Measurements from ENCODE around the gene PRDM11. TPM values are rescaled to one million over a fixed set of nuclear protein-coding genes. Genes with fewer than 3 reads are reported as not detected.

PRDM11 gene
- polyA plus RNA-seq, 2 donors: 2.5 to 2.6 TPM

GRCh38 chr11:45147891-45148675, 1.6 kb downstream of the PRDM11 start:
- peak overlapping the region; percentile 70 to 72 for H3K4me3 ChIP-seq (ENCODE audit: low read depth in 1 of 2, low read length in 2 of 2)

GRCh38 chr11:45149483-45150056, 3.1 kb downstream of the PRDM11 start:
- H3K27me3 ChIP-seq (ENCODE audit: control insufficient read depth in 1 of 2, insufficient read depth in 2 of 2, low read length in 2 of 2): no peaks in the 10 kb centered on the region
- no peak overlapping the region for H3K4me3 ChIP-seq (ENCODE audit: low read depth in 1 of 2, low read length in 2 of 2)
- no peaks in the 10 kb centered on the region for H3K9me3 ChIP-seq (ENCODE audit: control insufficient read depth in 2 of 2, insufficient read depth in 1 of 2, low read depth in 1 of 2, low read length in 1 of 2)
- H3K36me3 ChIP-seq (ENCODE audit: control insufficient read depth in 2 of 2, insufficient read depth in 2 of 2, low read length in 1 of 2): no peaks in the 10 kb centered on the region
- peaks cover 0 to 3% of the 10 kb centered on the region in 2 donors for H3K4me1 ChIP-seq (ENCODE audit: control insufficient read depth in 2 of 2, insufficient read depth in 2 of 2, low read length in 1 of 2)
- no peak overlapping the region for H3K27ac ChIP-seq (ENCODE audit: low read depth in 2 of 2, low read length in 1 of 2)
- 86 to 87% methylated on average over 8 of the region's 8 CpGs for WGBS, 2 donors

More at GRCh38 chr11:45147891-45148675, 1.6 kb downstream of the PRDM11 start:
- WGBS, 2 donors: 68 to 70% methylated on average over 12 of the region's 12 CpGs
- Histone ChIP-seq H3K9me3 (ENCODE audit: control insufficient read depth in 2 of 2, insufficient read depth in 1 of 2, low read depth in 1 of 2, low read length in 1 of 2) (no peaks in the 10 kb centered on the region), H3K27ac (ENCODE audit: low read depth in 2 of 2, low read length in 1 of 2) (peak overlapping the region in 1 of 2 donors; percentile 93), H3K36me3 (ENCODE audit: control insufficient read depth in 2 of 2, insufficient read depth in 2 of 2, low read length in 1 of 2) (no peaks in the 10 kb centered on the region), H3K27me3 (ENCODE audit: control insufficient read depth in 1 of 2, insufficient read depth in 2 of 2, low read length in 2 of 2) (no peaks in the 10 kb centered on the region), H3K4me1 (ENCODE audit: control insufficient read depth in 2 of 2, insufficient read depth in 2 of 2, low read length in 1 of 2) (peaks cover 0 to 3% of the 10 kb centered on the region in 2 donors)

DNA sequence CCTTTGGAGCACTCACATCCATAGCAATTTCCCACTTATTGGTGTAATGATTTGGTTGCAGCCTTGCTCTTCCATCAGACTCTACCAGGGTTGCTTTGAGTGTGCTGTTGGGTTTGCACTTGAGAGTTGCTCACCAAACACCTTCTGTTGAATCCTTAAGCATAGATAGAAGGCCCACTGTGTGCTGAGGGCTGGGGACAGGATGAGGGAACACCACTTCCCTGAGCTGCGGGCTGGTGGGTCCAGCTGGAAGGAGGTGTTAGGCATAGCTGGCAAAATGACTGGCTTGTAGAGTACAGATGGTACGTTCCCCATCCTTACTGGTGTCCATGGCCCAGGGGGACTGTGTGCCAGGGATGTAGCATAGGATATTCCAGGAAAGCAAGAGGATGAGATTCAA, 3.9 kb downstream of the PRDM11 start:
- H3K36me3 ChIP-seq (ENCODE audit: control insufficient read depth in 2 of 2, insufficient read depth in 2 of 2, low read length in 1 of 2): no peaks in the 10 kb centered on the region
- H3K9me3 ChIP-seq (ENCODE audit: control insufficient read depth in 2 of 2, insufficient read depth in 1 of 2, low read depth in 1 of 2, low read length in 1 of 2): no peaks in the 10 kb centered on the region
- no peak overlapping the region for H3K4me3 ChIP-seq (ENCODE audit: low read depth in 1 of 2, low read length in 2 of 2)
- no peaks in the 10 kb centered on the region for H3K27me3 ChIP-seq (ENCODE audit: control insufficient read depth in 1 of 2, insufficient read depth in 2 of 2, low read length in 2 of 2)
- 97 to 100% methylated on average over 2 of the region's 2 CpGs for WGBS, 2 donors
- H3K4me1 ChIP-seq (ENCODE audit: control insufficient read depth in 2 of 2, insufficient read depth in 2 of 2, low read length in 1 of 2): peaks cover 3 to 8% of the 10 kb centered on the region in 2 donors
- no peak overlapping the region for H3K27ac ChIP-seq (ENCODE audit: low read depth in 2 of 2, low read length in 1 of 2)

DNA sequence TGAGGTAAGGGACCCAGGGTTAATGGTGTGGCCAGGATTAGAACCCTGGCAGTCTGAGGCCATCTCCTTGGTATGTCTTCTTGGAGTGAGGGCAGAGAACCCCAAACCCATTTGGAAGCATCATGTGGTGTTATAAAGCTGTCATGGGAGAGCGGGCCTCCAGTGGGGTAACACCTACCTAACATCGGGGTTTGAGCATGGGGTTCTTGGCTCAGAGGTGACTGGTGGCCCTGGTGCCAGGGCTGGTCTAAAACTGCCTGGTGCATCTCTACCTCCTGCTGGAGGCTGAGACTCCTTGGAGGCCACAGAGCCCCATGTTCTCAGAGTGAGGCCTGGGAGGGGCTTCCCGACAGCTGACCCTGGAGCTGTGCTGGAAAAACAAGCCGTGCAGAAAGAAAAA, 4.5 kb downstream of the PRDM11 start:
- Histone ChIP-seq H3K27me3 (ENCODE audit: control insufficient read depth in 1 of 2, insufficient read depth in 2 of 2, low read length in 2 of 2) (no peaks in the 10 kb centered on the region), H3K4me3 (ENCODE audit: low read depth in 1 of 2, low read length in 2 of 2) (no peak overlapping the region), H3K4me1 (ENCODE audit: control insufficient read depth in 2 of 2, insufficient read depth in 2 of 2, low read length in 1 of 2) (peaks cover 6 to 10% of the 10 kb centered on the region in 2 donors), H3K9me3 (ENCODE audit: control insufficient read depth in 2 of 2, insufficient read depth in 1 of 2, low read depth in 1 of 2, low read length in 1 of 2) (no peaks in the 10 kb centered on the region), H3K27ac (ENCODE audit: low read depth in 2 of 2, low read length in 1 of 2) (no peak overlapping the region), H3K36me3 (ENCODE audit: control insufficient read depth in 2 of 2, insufficient read depth in 2 of 2, low read length in 1 of 2) (no peaks in the 10 kb centered on the region)
- WGBS, 2 donors: 90 to 92% methylated on average over 4 of the region's 4 CpGs

DNA sequence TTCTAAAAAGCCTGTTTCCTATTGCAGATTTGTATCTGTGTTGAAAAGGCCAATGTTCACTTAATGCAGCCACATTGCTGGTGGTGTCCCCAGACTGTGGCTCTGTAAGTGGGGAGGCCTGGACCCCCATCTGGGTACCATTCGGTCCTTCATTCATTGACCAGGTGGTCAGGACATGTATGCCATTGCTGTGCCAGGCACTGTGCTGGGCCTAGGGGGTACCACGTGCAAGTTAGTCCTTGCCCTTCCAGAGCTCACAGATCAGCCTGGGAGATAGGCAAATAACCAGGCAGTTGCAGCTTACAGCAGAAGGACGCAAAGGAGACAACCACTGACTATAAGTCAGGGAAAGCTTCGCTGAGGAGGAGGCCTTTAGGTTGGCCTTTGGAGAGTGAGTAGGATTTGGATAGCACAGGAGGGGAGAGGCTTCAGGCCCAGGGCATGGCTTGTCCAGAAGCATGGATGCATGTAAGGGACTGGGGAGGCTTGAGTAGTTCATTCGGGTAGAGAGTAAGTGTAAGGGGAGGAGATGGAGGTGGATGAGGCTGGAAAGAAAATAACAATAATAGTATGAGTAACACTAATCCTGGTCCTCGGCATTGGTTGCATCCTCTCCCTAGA, 5.0 kb downstream of the PRDM11 start:
- H3K4me1 ChIP-seq (ENCODE audit: control insufficient read depth in 2 of 2, insufficient read depth in 2 of 2, low read length in 1 of 2): peaks cover 6 to 14% of the 10 kb centered on the region in 2 donors

DNA sequence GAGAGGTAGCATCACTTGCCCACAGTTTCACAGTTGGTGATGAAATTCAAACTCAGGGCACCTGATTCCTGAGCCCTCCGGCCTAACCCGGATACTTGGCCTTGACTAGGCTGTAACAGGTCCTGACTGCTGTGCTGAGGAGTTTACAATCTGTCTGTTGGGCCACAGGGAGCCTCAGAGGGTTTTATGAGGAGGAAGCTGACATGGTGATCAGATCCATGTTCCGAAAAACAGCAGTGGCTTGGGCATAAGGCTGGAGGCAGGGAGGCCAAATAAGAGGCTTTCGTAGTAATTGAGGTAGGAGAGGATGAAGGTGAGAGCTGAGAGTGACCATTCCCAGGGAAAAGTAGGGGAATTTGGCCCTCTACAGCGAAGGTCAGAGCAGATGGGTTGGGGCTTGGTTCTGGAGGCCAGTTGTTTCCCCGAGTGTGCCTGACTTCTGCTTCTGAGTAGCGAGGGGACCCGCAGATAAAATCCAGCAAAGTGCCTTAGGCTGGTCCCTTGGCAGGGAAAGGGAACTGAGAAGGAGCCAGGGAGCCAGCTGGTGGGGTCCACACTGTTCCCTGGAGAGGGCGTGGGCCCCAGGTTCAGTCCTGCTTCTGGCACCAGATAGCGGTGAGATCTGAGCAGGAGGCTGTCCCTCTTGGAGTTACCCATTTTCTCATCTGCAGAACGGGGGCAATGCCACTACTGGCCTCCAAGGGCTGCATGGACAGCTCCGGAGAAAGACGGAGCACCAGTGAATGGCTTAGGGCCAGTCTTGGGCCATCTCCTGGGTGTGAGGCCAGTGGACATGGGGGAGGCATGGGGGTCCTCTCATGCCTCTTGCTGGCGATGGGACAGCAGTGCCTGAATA, 6.5 kb downstream of the PRDM11 start:
- no peak overlapping the region for H3K27ac ChIP-seq (ENCODE audit: low read depth in 2 of 2, low read length in 1 of 2)
- 79 to 86% methylated on average over 14 of the region's 14 CpGs for WGBS, 2 donors
- no peaks in the 10 kb centered on the region for H3K27me3 ChIP-seq (ENCODE audit: control insufficient read depth in 1 of 2, insufficient read depth in 2 of 2, low read length in 2 of 2)
- H3K36me3 ChIP-seq (ENCODE audit: control insufficient read depth in 2 of 2, insufficient read depth in 2 of 2, low read length in 1 of 2): no peaks in the 10 kb centered on the region
- peaks cover 13 to 26% of the 10 kb centered on the region in 2 donors for H3K4me1 ChIP-seq (ENCODE audit: control insufficient read depth in 2 of 2, insufficient read depth in 2 of 2, low read length in 1 of 2)
- no peaks in the 10 kb centered on the region for H3K9me3 ChIP-seq (ENCODE audit: control insufficient read depth in 2 of 2, insufficient read depth in 1 of 2, low read depth in 1 of 2, low read length in 1 of 2)
- H3K4me3 ChIP-seq (ENCODE audit: low read depth in 1 of 2, low read length in 2 of 2): no peak overlapping the region

More for the DNA sequence above, 5.0 kb downstream of the PRDM11 start:
- Histone ChIP-seq H3K4me3 (ENCODE audit: low read depth in 1 of 2, low read length in 2 of 2) (no peak overlapping the region), H3K27ac (ENCODE audit: low read depth in 2 of 2, low read length in 1 of 2) (no peak overlapping the region), H3K36me3 (ENCODE audit: control insufficient read depth in 2 of 2, insufficient read depth in 2 of 2, low read length in 1 of 2) (no peaks in the 10 kb centered on the region), H3K27me3 (ENCODE audit: control insufficient read depth in 1 of 2, insufficient read depth in 2 of 2, low read length in 2 of 2) (no peaks in the 10 kb centered on the region), H3K9me3 (ENCODE audit: control insufficient read depth in 2 of 2, insufficient read depth in 1 of 2, low read depth in 1 of 2, low read length in 1 of 2) (no peaks in the 10 kb centered on the region)
- 85 to 86% methylated on average over 6 of the region's 6 CpGs for WGBS, 2 donors

DNA sequence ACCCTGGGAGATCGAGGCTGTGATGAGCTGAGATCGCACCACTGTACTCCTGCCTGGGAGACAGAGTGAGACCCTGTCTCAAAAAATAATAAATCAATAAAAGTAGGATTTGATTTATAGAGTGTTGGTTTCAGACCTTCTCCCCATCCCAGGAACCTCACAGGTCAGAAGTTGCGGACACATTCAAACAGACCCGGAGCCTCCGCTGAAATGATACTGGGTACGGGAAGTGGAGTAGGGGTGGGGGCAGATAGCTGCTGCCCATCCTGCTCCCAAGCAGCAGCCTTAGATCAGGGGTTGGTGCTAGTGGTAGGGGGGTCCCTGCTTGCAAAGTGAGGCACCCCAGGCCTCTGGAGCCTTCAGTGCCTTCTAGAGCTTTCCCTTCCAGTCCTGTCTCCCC, 7.8 kb downstream of the PRDM11 start:
- Histone ChIP-seq H3K36me3 (ENCODE audit: control insufficient read depth in 2 of 2, insufficient read depth in 2 of 2, low read length in 1 of 2) (no peaks in the 10 kb centered on the region), H3K4me1 (ENCODE audit: control insufficient read depth in 2 of 2, insufficient read depth in 2 of 2, low read length in 1 of 2) (peaks cover 27 to 39% of the 10 kb centered on the region in 2 donors), H3K27me3 (ENCODE audit: control insufficient read depth in 1 of 2, insufficient read depth in 2 of 2, low read length in 2 of 2) (no peaks in the 10 kb centered on the region), H3K9me3 (ENCODE audit: control insufficient read depth in 2 of 2, insufficient read depth in 1 of 2, low read depth in 1 of 2, low read length in 1 of 2) (no peaks in the 10 kb centered on the region), H3K4me3 (ENCODE audit: low read depth in 1 of 2, low read length in 2 of 2) (no peak overlapping the region), H3K27ac (ENCODE audit: low read depth in 2 of 2, low read length in 1 of 2) (no peak overlapping the region)
- 97 to 98% methylated on average over 6 of the region's 6 CpGs for WGBS, 2 donors

DNA sequence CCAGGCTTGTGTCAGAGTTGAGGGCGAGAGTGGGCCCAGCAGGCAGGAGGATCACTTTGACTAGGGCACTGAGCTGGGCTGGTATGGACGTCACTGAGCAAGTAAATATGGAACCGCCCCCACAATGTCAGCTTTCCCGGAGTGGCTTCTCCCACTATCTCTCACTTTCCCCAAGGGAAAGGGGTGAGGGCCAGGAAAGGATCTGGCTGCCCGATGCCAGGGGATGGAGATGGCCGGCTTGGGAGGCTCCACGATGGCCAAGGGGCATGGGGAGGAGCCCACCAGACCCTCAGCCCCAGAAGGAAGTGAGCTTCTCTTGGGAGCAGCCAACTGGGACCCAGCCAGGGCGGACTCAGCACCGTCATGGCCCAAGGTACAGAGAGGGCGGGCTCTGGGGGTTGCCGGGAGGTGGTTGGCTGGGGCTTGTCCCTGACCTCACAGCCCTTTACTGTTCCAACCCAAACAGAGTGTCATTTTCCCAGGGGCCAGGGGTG, 8.7 kb downstream of the PRDM11 start:
- Histone ChIP-seq H3K27me3 (ENCODE audit: control insufficient read depth in 1 of 2, insufficient read depth in 2 of 2, low read length in 2 of 2) (no peaks in the 10 kb centered on the region), H3K9me3 (ENCODE audit: control insufficient read depth in 2 of 2, insufficient read depth in 1 of 2, low read depth in 1 of 2, low read length in 1 of 2) (no peaks in the 10 kb centered on the region), H3K4me1 (ENCODE audit: control insufficient read depth in 2 of 2, insufficient read depth in 2 of 2, low read length in 1 of 2) (peaks cover 28 to 44% of the 10 kb centered on the region in 2 donors), H3K36me3 (ENCODE audit: control insufficient read depth in 2 of 2, insufficient read depth in 2 of 2, low read length in 1 of 2) (no peaks in the 10 kb centered on the region), H3K27ac (ENCODE audit: low read depth in 2 of 2, low read length in 1 of 2) (no peak overlapping the region), H3K4me3 (ENCODE audit: low read depth in 1 of 2, low read length in 2 of 2) (no peak overlapping the region)
- 70% methylated on average over 11 of the region's 11 CpGs for WGBS, 2 donors

GRCh38 chr11:45155627-45156180, 9.3 kb downstream of the PRDM11 start:
- no peak overlapping the region for H3K4me3 ChIP-seq (ENCODE audit: low read depth in 1 of 2, low read length in 2 of 2)
- H3K27ac ChIP-seq (ENCODE audit: low read depth in 2 of 2, low read length in 1 of 2): peak overlapping the region in 1 of 2 donors; percentile 28
- 66 to 72% methylated on average over 4 of the region's 4 CpGs for WGBS, 2 donors
- no peaks in the 10 kb centered on the region for H3K9me3 ChIP-seq (ENCODE audit: control insufficient read depth in 2 of 2, insufficient read depth in 1 of 2, low read depth in 1 of 2, low read length in 1 of 2)
- H3K36me3 ChIP-seq (ENCODE audit: control insufficient read depth in 2 of 2, insufficient read depth in 2 of 2, low read length in 1 of 2): no peaks in the 10 kb centered on the region
- no peaks in the 10 kb centered on the region for H3K27me3 ChIP-seq (ENCODE audit: control insufficient read depth in 1 of 2, insufficient read depth in 2 of 2, low read length in 2 of 2)
- peaks cover 28 to 44% of the 10 kb centered on the region in 2 donors for H3K4me1 ChIP-seq (ENCODE audit: control insufficient read depth in 2 of 2, insufficient read depth in 2 of 2, low read length in 1 of 2)

Data from esophagus (tissue), 2 donors.